PC-3 (cell line): ENCODE results near the gene HAPLN3. TPM values are rescaled to one million over a fixed set of nuclear protein-coding genes. Genes with fewer than 3 reads are reported as not detected.

ENCODE experiments used
- ATAC-seq: fragments of 200-7000 bp; cut with Tn5 transposase; 2 replicates; pipeline ENCODE4 v1.9.1; 2020; ENCODE audit warnings: mild to moderate bottlenecking, moderate library complexity
- BruUV-seq: library from RNA; stranded (reverse); fragments of 400-500 nt; replicated peaks from 2 replicates; lab custom pipeline; 2021; lab: Mats Ljungman, UMichigan
- CTCF ChIA-PET: fragments of 300-600 bp; sonication (Branson Sonifier 250); formaldehyde crosslinking; loops from one replicate; lab custom pipeline; 2022; ENCODE audit warnings: antibody characterized with exemption; lab: Charles Lee
- POLR2A ChIA-PET: fragments of 300-600 bp; sonication (Branson Sonifier 250); formaldehyde crosslinking; loops from one replicate; lab custom pipeline; 2022; ENCODE audit warnings: antibody characterized with exemption; ENCODE audit not compliant: unreplicated experiment; lab: Charles Lee
- DNase-seq: peaks from one replicate; pipeline ENCODE4 v3.0.0-alpha.2; 2015
- H2AFZ ChIP-seq: fragments of 300-600 bp; sonication (generic); 2 replicates; pipeline ENCODE4 v1.6.0; 2016; ENCODE audit warnings: antibody characterized with exemption, low read length
- H3F3A ChIP-seq: fragments of 300-600 bp; sonication (generic); one replicate; pipeline ENCODE4 v1.6.0; 2017; ENCODE audit warnings: antibody characterized with exemption, low read length, control low read depth, mild to moderate bottlenecking; ENCODE audit not compliant: unreplicated experiment
- H3K27ac ChIP-seq: fragments of 300-600 bp; sonication (generic); 2 replicates; pipeline ENCODE4 v1.5.1; 2016; ENCODE audit warnings: mild to moderate bottlenecking, low read length
- H3K27me3 ChIP-seq: fragments of 300-600 bp; sonication (generic); 2 replicates; pipeline ENCODE4 v1.6.1; 2016; ENCODE audit warnings: low read length, mixed read lengths
- H3K36me3 ChIP-seq: fragments of 300-600 bp; sonication (generic); 2 replicates; pipeline ENCODE4 v1.6.1; 2016; ENCODE audit warnings: low read depth, mixed run types, low read length, mixed read lengths
- H3K4me1 ChIP-seq: fragments of 300-600 bp; sonication (generic); 2 replicates; pipeline ENCODE4 v1.5.1; 2016; ENCODE audit warnings: low read length; ENCODE audit not compliant: insufficient read depth
- H3K4me2 ChIP-seq: fragments of 300-600 bp; sonication (generic); 2 replicates; pipeline ENCODE4 v1.6.0; 2016; ENCODE audit warnings: low read length
- H3K4me3 ChIP-seq: fragments of 300-600 bp; sonication (generic); 2 replicates; pipeline ENCODE4 v1.5.1; 2016; ENCODE audit warnings: mild to moderate bottlenecking, low read length, mixed read lengths
- H3K79me2 ChIP-seq: fragments of 300-600 bp; sonication (generic); 2 replicates; pipeline ENCODE4 v1.6.1; 2017; ENCODE audit warnings: low read length, mixed read lengths
- H3K9ac ChIP-seq: fragments of 300-600 bp; sonication (generic); 2 replicates; pipeline ENCODE4 v1.6.0; 2016; ENCODE audit warnings: mild to moderate bottlenecking, low read length
- H3K9me2 ChIP-seq: fragments of 300-600 bp; sonication (generic); replicated peaks from 2 replicates; pipeline ENCODE4 v1.6.1; 2016; ENCODE audit warnings: mixed run types, low read length, mixed read lengths
- H3K9me3 ChIP-seq: fragments of 300-600 bp; sonication (generic); 2 replicates; pipeline ENCODE4 v1.6.1; 2016; ENCODE audit warnings: low read length, mixed read lengths
- H4K20me1 ChIP-seq: fragments of 300-600 bp; sonication (generic); 2 replicates; pipeline ENCODE4 v1.6.1; 2016; ENCODE audit warnings: low read length, mixed read lengths
- CTCF ChIP-seq: fragments of 300-600 bp; sonication (generic); conservative IDR thresholded peaks from 2 replicates; pipeline ENCODE4 v1.5.1; 2017; ENCODE audit warnings: antibody characterized with exemption, low read depth, mild to moderate bottlenecking, low read length
- EZH2 ChIP-seq: fragments of 300-600 bp; sonication (generic); IDR thresholded peaks from one replicate; pipeline ENCODE4 v1.6.1; 2017; ENCODE audit warnings: antibody characterized with exemption, mild to moderate bottlenecking, low read length; ENCODE audit not compliant: unreplicated experiment
- EZH2phosphoT487 ChIP-seq: fragments of 300-600 bp; sonication (generic); IDR thresholded peaks from 2 replicates; pipeline ENCODE4 v1.6.1; 2018; ENCODE audit warnings: mild to moderate bottlenecking, antibody characterized with exemption, low read length, borderline replicate concordance
- intact Hi-C: fragments of 100-400 bp; cut with micrococcal nuclease; formaldehyde crosslinking; loops from 2 replicates; pipeline ENCODE4 v1.9.0; 2023
- total RNA-seq: library from RNA; depleted of rRNA; stranded (reverse); fragments of >200 nt; gene quantifications from 2 replicates; pipeline ENCODE4 v1.2.3, GENCODE V29; 2014

HAPLN3 gene
- total RNA-seq, 1 experiment from 2014 or later, result 1.1 TPM

DNA sequence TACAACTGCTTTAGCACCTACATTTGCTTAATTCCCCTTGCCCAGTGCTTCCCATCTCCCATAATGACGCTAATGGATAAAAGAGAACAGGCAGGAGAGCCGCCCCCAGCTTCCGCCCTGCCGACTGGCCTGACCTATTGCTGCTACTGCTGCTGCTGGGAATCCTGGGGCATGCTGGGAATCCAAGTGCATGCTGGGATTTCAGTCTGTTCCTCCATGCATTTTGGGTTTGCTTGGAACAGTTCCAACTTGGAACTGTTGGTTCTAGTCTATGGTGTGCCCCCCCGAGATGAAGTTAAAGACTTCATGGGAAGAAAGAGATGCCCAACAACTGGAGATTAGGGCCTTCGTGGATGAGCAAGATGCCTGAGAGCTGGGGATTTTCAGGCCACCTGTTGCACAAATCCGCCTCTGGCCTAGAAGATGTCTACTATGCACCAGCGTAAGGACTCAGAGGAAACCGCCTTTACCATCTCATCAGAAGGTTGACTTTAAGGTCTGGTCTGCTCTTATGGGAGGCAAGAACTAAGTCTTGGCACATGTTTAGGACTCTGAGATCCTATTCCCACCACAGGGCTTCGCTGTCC lies 29.0 kb downstream of the HAPLN3 start:
- H3K4me3 ChIP-seq, result no peak overlapping the region
- intact Hi-C loops, result no loop called here
- no peak overlapping the region for H3K4me2 ChIP-seq
- H4K20me1 ChIP-seq, result no peaks in the 10 kb centered on the region
- H3K27me3 ChIP-seq, result no peaks in the 10 kb centered on the region
- ChIA-PET CTCF (no interaction called here), POLR2A (no interaction called here)
- H3K36me3 ChIP-seq, result no peaks in the 10 kb centered on the region
- no peak for TF ChIP-seq EZH2phosphoT487
- no peak for TF ChIP-seq CTCF
- no peak for TF ChIP-seq EZH2
- no peak overlapping the region for H3K27ac ChIP-seq
- no peaks in the 10 kb centered on the region for H3K9me3 ChIP-seq
- no peak for DNase-seq
- no peaks in the 10 kb centered on the region for H3F3A ChIP-seq
- no TSS peak for BruUV-seq
- no peaks in the 10 kb centered on the region for H3K79me2 ChIP-seq
- H3K9me2 ChIP-seq, result no peaks in the 10 kb centered on the region
- no peak overlapping the region for H3K9ac ChIP-seq
- no peak for ATAC-seq
- no peaks in the 10 kb centered on the region for H3K4me1 ChIP-seq
- H2AFZ ChIP-seq, result no peak overlapping the region

DNA sequence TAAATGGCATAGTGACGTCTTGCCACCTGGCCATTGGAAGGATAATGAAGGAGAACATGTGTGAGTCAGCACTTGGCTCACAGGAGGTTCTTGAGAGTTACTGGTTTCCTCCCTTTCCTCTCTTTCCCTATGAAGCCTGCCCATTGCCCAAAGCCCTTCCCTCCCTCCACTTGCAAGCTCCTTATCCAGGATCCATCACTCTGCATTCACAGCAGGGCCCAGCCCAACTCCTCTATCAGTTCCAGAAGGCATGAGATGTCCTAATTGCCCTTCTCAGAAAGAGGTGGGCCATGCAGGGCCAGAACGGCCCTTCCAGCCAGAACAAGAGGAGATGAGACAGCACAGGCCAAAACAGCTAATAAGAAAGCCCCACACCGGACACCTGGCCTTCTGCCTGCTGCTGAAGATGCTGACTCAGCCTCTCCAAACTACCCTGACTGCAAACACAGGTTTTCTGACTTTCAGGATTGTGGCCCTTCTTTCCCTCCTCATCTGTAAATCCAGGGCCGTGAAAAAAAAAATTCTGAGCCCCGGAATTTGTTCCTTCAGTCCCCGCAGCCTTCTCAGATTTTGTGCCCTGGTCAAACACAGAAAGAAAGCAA lies 29.7 kb downstream of the HAPLN3 start:
- no peaks in the 10 kb centered on the region for H3F3A ChIP-seq
- no peak overlapping the region for H2AFZ ChIP-seq
- no peak overlapping the region for H3K9ac ChIP-seq
- ATAC-seq (no peak), DNase-seq (peak; percentile 3)
- TF ChIP-seq CTCF, result no peak
- TF ChIP-seq EZH2phosphoT487, result no peak
- TF ChIP-seq EZH2, result no peak
- H3K9me3 ChIP-seq, result no peaks in the 10 kb centered on the region
- BruUV-seq, result no TSS peak
- H3K4me1 ChIP-seq, result no peaks in the 10 kb centered on the region
- no peak overlapping the region for H3K27ac ChIP-seq
- H3K4me2 ChIP-seq, result no peak overlapping the region
- no peaks in the 10 kb centered on the region for H3K79me2 ChIP-seq
- no peak overlapping the region for H3K4me3 ChIP-seq
- POLR2A ChIA-PET, result no interaction called here
- no peaks in the 10 kb centered on the region for H3K9me2 ChIP-seq
- H4K20me1 ChIP-seq, result no peaks in the 10 kb centered on the region
- no peaks in the 10 kb centered on the region for H3K27me3 ChIP-seq
- CTCF ChIA-PET, result no interaction called here
- intact Hi-C loops, result no loop called here
- no peaks in the 10 kb centered on the region for H3K36me3 ChIP-seq

DNA sequence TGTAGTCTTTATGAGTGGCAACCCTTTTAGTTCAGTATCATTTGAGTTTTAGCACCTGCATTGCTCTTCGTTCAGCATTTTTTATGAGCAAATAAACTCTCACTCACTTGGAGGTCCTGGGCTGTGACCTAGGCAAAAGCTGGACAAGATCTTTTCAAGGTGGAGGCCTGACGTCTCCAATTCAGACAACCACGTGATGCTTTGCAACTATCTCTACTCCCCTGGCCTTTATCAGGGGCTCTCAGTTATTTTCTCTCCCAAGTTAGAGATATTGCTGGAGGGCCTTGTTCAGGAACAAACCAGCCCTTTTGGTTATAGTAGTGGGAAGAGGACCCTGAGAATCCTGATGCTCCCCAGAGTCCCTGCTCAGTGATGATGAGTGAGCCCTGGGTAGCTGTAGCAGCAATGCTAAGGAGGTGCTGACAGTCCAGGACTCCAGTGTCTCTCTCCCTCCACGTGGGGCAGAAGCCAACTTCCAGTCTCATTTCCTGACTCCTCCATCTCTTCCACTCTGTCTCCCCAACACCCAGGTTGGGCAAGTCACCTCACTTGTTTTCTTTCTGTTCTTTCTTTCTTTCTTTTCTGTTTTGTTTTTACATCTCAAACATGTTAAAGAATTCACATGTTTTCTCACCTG lies 30.4 kb downstream of the HAPLN3 start:
- ChIA-PET CTCF (no interaction called here), POLR2A (no interaction called here)
- H3K4me2 ChIP-seq, result no peak overlapping the region
- TF ChIP-seq CTCF (no peak), EZH2phosphoT487 (no peak), EZH2 (no peak)
- no peak for ATAC-seq
- no peaks in the 10 kb centered on the region for H3K27me3 ChIP-seq
- H3F3A ChIP-seq, result no peaks in the 10 kb centered on the region
- no peaks in the 10 kb centered on the region for H3K9me3 ChIP-seq
- intact Hi-C loops, result no loop called here
- H2AFZ ChIP-seq, result no peak overlapping the region
- no peaks in the 10 kb centered on the region for H3K36me3 ChIP-seq
- H3K4me1 ChIP-seq, result no peaks in the 10 kb centered on the region
- no peak for DNase-seq
- no peaks in the 10 kb centered on the region for H3K79me2 ChIP-seq
- no peak overlapping the region for H3K9ac ChIP-seq
- H3K9me2 ChIP-seq, result no peaks in the 10 kb centered on the region
- H3K27ac ChIP-seq, result no peak overlapping the region
- H4K20me1 ChIP-seq, result no peaks in the 10 kb centered on the region
- no peak overlapping the region for H3K4me3 ChIP-seq
- no TSS peak for BruUV-seq
